ENCODE measurements around the gene NTM.

The NTM gene

GRCh38 chr11:131667566-131667965 lies 297.2 kb downstream of the NTM start:
- no peak overlapping the region for H3K4me3 ChIP-seq (ENCODE audit: low read depth, low read length)
- no peak for DNase-seq (ENCODE audit: low read depth)
- no peak for TF ChIP-seq CTCF (IDR thresholded peaks at IDR 0.05; ENCODE audit: insufficient read depth, low read depth, low read length, missing control alignments)

GRCh38 chr11:131668500-131669400 lies 298.3 kb downstream of the NTM start:
- no peak overlapping the region for H3K4me3 ChIP-seq (ENCODE audit: low read depth, low read length)
- TF ChIP-seq CTCF (IDR thresholded peaks at IDR 0.05; ENCODE audit: insufficient read depth, low read depth, low read length, missing control alignments) = peak; percentile 85
- DNase-seq (ENCODE audit: low read depth) = peak; percentile 56

- H3K4me3 ChIP-seq (ENCODE audit: low read depth, low read length) = no peak overlapping the region
- no peak for TF ChIP-seq CTCF (IDR thresholded peaks at IDR 0.05; ENCODE audit: insufficient read depth, low read depth, low read length, missing control alignments)
- no peak for DNase-seq (ENCODE audit: low read depth)
These were observed 299.0 kb downstream of the NTM start for GRCh38 chr11:131669401-131669780.

- no peak overlapping the region for H3K4me3 ChIP-seq (ENCODE audit: low read depth, low read length)
- TF ChIP-seq CTCF (IDR thresholded peaks at IDR 0.05; ENCODE audit: insufficient read depth, low read depth, low read length, missing control alignments) = no peak
- no peak for DNase-seq (ENCODE audit: low read depth)
These were observed 300.5 kb downstream of the NTM start for GRCh38 chr11:131670876-131671275.

GRCh38 chr11:131671320-131671719 lies 300.9 kb downstream of the NTM start:
- H3K4me3 ChIP-seq (ENCODE audit: low read depth, low read length) = no peak overlapping the region
- TF ChIP-seq CTCF (IDR thresholded peaks at IDR 0.05; ENCODE audit: insufficient read depth, low read depth, low read length, missing control alignments) = no peak
- DNase-seq (ENCODE audit: low read depth) = no peak

- DNase-seq (ENCODE audit: low read depth) = no peak
- H3K4me3 ChIP-seq (ENCODE audit: low read depth, low read length) = no peak overlapping the region
- TF ChIP-seq CTCF (IDR thresholded peaks at IDR 0.05; ENCODE audit: insufficient read depth, low read depth, low read length, missing control alignments) = no peak
These were observed 301.3 kb downstream of the NTM start for GRCh38 chr11:131671734-131672133.

- TF ChIP-seq CTCF (IDR thresholded peaks at IDR 0.05; ENCODE audit: insufficient read depth, low read depth, low read length, missing control alignments) = no peak
- no peak overlapping the region for H3K4me3 ChIP-seq (ENCODE audit: low read depth, low read length)
These were observed 301.8 kb downstream of the NTM start for GRCh38 chr11:131672191-131672590.

More at GRCh38 chr11:131672191-131672590, 301.8 kb downstream of the NTM start:
- no peak for DNase-seq (ENCODE audit: low read depth)

Measured in GM12865 (cell line).